ENCODE measurements around the gene PRKCZ. TPM values are rescaled to one million over a fixed set of nuclear protein-coding genes. Genes with fewer than 3 reads are reported as not detected.

PRKCZ gene
- total RNA-seq, 4 donors from 2014 or later = 0.29 to 8.8 (median 3.9) TPM

DNA sequence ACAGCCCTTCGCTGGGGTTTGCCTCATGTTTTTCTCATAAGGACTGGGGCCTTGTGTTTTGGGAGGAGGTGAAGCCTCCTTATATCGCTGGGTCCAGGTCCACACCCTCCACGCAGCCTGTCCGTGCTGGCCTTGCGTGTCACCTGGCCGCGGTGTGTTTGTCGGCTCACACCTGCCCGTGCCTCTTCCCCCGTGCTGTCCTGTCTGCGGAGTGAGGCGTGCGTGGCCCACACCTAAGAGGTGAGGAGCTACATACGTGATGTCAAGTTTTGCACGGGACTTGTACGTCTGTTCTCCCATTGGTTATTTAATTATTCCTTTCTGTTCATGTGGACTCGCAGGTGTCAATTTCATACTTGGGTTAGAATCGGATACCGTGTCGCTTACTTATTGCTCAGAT, 30.7 kb downstream of the PRKCZ start:
- no peak for DNase-seq
- TF ChIP-seq, protein P1, sequence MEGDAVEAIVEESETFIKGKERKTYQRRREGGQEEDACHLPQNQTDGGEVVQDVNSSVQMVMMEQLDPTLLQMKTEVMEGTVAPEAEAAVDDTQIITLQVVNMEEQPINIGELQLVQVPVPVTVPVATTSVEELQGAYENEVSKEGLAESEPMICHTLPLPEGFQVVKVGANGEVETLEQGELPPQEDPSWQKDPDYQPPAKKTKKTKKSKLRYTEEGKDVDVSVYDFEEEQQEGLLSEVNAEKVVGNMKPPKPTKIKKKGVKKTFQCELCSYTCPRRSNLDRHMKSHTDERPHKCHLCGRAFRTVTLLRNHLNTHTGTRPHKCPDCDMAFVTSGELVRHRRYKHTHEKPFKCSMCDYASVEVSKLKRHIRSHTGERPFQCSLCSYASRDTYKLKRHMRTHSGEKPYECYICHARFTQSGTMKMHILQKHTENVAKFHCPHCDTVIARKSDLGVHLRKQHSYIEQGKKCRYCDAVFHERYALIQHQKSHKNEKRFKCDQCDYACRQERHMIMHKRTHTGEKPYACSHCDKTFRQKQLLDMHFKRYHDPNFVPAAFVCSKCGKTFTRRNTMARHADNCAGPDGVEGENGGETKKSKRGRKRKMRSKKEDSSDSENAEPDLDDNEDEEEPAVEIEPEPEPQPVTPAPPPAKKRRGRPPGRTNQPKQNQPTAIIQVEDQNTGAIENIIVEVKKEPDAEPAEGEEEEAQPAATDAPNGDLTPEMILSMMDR (IDR thresholded peaks at IDR 0.05) = no peak
- TF ChIP-seq POLR2A (IDR thresholded peaks at IDR 0.05) = no peak
- Histone ChIP-seq H3K27ac (no peak overlapping the region), H3K4me3 (no peak overlapping the region), H3K4me1 (no peaks in the 10 kb centered on the region), H3K9me3 (peaks cover 0 to 4% of the 10 kb centered on the region in 2 donors), H3K27me3 (peaks cover 0 to 4% of the 10 kb centered on the region in 2 donors), H3K36me3 (no peaks in the 10 kb centered on the region)
- intact Hi-C loops (cut with DNase I; ENCODE audit: low total_unique reads) = no loop called here

DNA sequence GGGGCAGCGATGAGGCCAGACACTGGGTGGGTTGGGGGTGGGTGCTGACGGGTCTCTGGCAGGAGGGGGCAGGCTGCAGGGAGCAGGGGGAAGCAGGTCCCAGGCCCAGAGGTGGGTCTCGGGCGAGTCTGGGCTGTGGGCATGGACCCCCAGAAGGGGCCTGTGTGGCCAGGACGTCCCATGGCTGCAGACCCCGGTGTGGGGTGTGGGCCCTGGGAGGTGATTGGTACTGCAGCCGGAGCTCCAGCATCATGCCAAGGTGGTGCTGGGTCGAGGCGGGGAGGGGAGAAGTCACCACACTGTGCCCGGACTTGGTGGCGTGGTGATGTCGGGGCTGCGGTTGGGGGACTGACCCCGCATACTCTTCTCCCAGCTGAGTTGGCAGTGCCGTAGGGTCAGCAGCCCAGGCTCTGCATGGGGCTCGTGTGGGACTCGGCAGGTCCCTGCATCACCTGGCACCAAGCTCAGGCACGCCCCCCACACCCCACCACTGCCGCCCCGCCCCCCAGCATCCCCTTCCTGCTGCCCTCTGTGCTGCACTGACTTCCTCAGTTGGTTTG, 31.2 kb downstream of the PRKCZ start:
- intact Hi-C loops (cut with DNase I; ENCODE audit: low total_unique reads) = no loop called here
- no peak for DNase-seq
- H3K9me3 ChIP-seq = peaks cover 0 to 4% of the 10 kb centered on the region in 2 donors
- H3K36me3 ChIP-seq = no peaks in the 10 kb centered on the region
- H3K27me3 ChIP-seq = peaks cover 0 to 4% of the 10 kb centered on the region in 2 donors
- no peaks in the 10 kb centered on the region for H3K4me1 ChIP-seq
- H3K27ac ChIP-seq = no peak overlapping the region
- TF ChIP-seq POLR2A (IDR thresholded peaks at IDR 0.05) = no peak
- TF ChIP-seq, protein P1 (IDR thresholded peaks at IDR 0.05) = no peak
- no peak overlapping the region for H3K4me3 ChIP-seq

DNA sequence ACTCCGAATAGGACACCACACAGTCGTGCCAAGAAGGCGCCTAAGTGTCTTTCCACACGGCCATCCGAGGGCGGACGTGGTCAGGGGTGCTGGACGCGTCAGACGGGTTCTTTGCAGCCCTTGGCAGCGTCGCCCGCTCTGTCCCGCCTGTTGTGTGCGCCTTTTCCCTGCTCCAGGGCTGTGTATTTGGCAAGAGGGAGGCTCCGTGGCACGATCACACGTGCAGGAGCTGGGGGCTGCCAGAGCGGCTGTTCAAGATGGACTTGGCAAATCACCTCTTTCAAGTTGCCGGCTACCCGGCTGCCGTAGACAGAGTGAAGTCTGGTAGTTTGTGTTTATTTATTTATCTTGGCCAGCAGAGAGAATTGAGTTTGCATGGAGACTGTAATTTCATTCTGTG, 31.9 kb downstream of the PRKCZ start:
- intact Hi-C loops (cut with DNase I; ENCODE audit: low total_unique reads) = no loop called here
- Histone ChIP-seq H3K27ac (no peak overlapping the region), H3K27me3 (peaks cover 0 to 4% of the 10 kb centered on the region in 2 donors), H3K4me1 (no peaks in the 10 kb centered on the region), H3K9me3 (peaks cover 0 to 4% of the 10 kb centered on the region in 2 donors), H3K36me3 (no peaks in the 10 kb centered on the region), H3K4me3 (no peak overlapping the region)
- DNase-seq = no peak
- TF ChIP-seq POLR2A (IDR thresholded peaks at IDR 0.05) = no peak
- TF ChIP-seq, protein P1 (IDR thresholded peaks at IDR 0.05) = no peak

DNA sequence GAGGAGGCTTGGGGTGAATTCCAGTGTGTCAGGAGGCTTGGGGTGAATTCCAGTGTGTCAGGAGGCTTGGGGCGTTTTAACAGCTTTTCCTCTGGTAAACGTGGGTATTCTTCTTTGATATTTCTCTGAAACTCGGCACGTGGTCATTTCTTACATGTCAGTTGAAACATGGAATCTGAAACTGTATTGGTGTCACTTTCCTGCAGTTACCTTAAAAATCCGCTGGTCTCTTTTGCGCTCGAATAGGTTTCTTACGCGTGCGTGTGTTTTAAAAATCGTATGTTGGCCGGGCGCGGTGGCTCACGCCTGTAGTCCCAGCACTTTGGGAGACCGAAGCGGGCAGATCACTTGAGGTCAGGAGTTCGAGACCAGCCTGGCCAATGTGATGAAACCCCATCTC, 33.5 kb downstream of the PRKCZ start:
- TF ChIP-seq, protein P1 (IDR thresholded peaks at IDR 0.05) = no peak
- TF ChIP-seq POLR2A (IDR thresholded peaks at IDR 0.05) = no peak
- H3K36me3 ChIP-seq = no peaks in the 10 kb centered on the region
- no peak overlapping the region for H3K27ac ChIP-seq
- H3K4me3 ChIP-seq = no peak overlapping the region
- no peaks in the 10 kb centered on the region for H3K4me1 ChIP-seq
- H3K9me3 ChIP-seq = peaks cover 0 to 4% of the 10 kb centered on the region in 2 donors
- intact Hi-C loops (cut with DNase I; ENCODE audit: low total_unique reads) = no loop called here
- no peaks in the 10 kb centered on the region for H3K27me3 ChIP-seq
- DNase-seq = no peak

DNA sequence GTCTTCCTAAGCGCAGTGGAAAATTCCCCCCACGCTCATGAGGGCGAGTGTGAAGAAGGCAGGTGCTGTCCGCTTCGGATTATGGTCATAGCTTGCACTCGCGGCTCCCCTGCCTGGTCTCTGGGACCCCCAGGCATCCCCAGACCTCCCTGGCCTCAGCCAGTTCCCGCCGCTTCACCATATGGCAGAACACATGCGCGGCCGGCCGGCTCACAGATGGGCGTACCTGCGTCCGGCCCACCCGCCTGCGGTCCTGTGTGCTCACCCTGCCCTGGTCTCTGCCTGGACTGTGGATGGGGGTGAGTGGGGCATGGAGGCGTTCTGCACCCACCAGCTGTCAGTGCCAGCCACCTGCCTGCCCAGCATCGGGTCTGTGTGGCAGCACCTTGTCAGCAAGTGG, 34.1 kb downstream of the PRKCZ start:
- Histone ChIP-seq H3K4me1 (no peaks in the 10 kb centered on the region), H3K4me3 (no peak overlapping the region), H3K36me3 (no peaks in the 10 kb centered on the region), H3K27me3 (no peaks in the 10 kb centered on the region), H3K27ac (no peak overlapping the region), H3K9me3 (peaks cover 0 to 4% of the 10 kb centered on the region in 2 donors)
- no peak for TF ChIP-seq POLR2A (IDR thresholded peaks at IDR 0.05)
- TF ChIP-seq, protein P1 (IDR thresholded peaks at IDR 0.05) = no peak
- intact Hi-C loops (cut with DNase I; ENCODE audit: low total_unique reads) = no loop called here
- no peak for DNase-seq

Measured in uterus (tissue), 4 donors.